HG03342 (cell line): ENCODE measurements around the gene BPIFA1.

Source experiments
- ATAC-seq: cut with Tn5 transposase; IDR thresholded peaks from one replicate; pipeline ENCODE4 v1.9.1; 2021; ENCODE audit warnings: mild to moderate bottlenecking, moderate library complexity; ENCODE audit not compliant: unreplicated experiment

BPIFA1 gene

DNA sequence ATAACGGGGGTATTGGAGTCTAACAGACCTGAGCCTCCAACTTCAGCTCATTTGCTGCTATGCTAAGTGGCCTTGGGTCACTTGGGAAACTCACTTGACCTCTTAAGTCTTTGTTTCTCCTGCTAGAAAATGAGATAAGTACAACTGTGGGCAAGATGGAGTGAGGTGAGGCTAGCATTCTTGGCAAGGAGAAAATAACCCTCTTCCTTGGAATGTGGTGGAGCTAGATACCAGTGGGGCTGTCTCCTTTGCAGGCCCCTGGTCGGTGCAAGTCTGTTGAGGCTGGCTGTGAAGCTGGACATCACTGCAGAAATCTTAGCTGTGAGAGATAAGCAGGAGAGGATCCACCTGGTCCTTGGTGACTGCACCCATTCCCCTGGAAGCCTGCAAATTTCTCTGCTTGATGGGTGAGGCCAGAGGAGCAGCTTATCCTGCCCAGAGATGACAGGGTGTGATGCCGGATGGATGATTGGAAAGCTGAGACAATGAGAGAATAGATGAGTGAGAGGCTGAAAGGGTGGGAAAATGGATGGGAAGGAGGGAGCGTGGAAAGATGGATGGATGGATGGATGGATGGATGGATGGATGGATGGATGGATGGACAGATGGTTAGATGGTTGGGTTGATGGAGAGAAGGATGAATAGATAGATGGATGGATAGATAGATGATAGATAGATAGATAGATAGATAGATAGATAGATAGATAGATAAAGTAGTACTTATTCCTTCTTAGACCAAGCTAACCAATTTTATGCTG is 4.4 kb downstream of the BPIFA1 start:
- no peak for ATAC-seq

DNA sequence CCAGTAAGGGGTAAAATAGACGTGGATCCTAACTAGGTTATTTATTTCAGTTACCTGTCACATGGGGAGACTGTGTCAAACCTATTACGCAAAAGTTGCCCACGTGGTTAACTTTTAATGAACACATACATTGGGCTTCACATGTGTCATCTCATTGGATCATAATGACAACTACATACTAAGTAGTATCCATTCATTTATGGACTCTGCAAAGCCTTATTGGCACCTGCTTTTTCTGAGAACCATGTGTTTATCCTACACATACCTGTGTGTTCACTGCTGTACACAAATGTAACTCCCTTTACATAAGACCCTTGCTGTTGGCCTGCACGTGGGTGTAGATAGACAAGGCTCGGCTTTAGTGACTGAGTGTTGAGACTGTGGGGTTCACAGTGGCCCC is 5.1 kb downstream of the BPIFA1 start:
- ATAC-seq = no peak

DNA sequence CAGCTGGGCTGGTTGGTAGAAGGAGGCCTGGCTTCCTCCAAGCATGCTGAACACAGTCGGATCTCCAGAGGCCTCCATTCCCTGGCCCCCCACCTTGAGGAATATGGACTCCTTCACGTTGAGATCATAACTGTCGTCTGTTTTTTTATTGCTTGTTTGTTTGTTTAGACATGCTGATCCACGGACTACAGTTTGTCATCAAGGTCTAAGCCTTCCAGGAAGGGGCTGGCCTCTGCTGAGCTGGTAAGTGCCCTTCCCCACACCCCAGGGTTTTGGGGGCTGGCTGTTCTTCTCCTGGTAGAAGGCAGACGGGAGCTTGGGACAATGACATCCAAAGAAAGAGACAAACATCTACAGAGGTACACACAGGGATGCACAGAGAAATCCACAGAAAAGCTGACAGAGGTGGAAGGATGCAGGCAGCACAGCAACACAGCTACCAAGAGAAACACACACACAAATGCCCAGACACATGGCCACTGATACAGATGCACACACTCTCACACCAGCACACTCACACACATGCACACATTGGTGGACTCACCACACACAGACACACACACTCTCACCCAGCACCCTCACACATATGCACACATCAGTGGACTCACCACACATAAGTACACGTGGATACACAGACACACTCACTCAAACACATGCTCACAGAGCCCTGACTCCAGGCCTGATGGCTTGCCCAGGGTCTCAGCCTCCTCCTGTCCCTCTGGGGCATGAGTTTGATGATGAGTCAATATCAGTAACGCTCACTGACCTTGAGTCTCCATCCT is 6.7 kb downstream of the BPIFA1 start:
- no peak for ATAC-seq

DNA sequence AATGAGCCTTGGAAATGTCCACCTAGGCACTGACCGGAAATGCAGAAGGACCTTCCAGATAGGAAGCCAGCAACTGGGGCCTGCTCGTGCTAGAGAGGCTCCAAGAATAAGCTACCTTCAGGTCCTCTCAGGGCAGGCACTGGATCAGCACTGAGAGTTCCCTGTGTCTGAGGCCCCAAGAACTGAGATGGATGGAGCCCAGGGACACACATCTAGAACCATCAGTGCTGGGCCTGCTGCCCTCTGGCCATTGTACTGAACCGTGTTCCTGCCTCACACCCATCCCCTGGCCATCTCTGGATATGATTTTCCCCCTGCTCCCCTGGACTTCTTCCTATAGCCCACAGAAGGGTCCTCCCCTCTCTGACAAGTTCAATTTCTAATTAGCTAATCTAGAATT is 10.3 kb downstream of the BPIFA1 start:
- ATAC-seq = no peak

DNA sequence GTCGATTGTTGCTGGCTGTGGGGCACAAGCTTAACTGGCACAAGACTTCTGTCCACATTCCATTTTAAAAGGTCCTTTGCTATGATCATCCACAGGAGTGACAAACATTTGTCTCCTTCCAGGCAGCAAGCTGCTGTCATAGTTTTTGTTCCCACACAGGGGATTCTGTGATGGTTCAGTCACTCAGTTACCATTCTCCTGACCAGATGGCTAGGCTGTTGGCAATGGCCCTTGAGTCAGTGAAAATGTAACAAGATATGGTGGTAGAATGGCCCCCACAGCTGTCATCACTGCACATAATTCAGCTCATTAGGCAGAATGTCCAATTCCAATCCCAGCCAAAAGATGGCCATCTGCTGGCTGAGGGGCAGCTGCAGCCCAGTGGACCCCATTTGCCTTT is 13.7 kb downstream of the BPIFA1 start:
- ATAC-seq = no peak

DNA sequence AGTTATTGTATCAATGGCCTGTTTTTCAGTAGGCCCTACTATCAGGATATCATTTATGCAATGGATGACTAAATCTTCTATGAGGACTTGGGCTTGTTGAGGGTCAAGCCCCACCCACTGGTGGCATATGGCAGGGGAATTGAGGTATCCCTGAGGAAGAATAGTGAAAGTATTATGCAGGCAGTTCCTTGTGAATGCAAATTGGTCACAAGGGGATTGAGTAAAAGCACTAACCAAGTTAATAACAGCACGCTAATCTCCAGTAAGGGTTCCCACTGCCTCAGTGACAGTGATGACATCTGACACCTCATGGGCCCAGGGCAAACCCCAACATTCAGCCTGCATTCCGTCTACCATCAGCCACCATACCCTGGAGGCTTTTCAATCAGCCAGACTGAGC is 14.9 kb downstream of the BPIFA1 start:
- ATAC-seq = no peak

DNA sequence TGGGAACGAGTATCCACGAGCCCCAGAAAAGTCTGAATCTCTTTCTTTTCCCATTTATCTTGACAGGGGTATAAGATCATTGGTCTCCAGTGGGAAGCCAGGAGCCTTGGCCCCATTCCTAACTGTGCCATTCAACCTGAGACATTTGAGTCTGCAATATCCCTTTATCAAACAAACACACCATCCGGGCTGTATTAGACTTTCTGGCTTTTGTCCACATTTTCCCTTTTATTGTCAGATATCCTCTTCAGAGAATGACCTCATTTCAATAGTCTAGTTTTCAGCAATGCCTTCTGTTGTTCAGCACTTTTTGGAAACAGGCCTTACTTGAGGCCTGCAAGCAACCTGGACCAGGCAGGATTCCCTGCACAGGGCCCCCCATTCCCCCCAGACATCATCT is 15.7 kb downstream of the BPIFA1 start:
- ATAC-seq = no peak

DNA sequence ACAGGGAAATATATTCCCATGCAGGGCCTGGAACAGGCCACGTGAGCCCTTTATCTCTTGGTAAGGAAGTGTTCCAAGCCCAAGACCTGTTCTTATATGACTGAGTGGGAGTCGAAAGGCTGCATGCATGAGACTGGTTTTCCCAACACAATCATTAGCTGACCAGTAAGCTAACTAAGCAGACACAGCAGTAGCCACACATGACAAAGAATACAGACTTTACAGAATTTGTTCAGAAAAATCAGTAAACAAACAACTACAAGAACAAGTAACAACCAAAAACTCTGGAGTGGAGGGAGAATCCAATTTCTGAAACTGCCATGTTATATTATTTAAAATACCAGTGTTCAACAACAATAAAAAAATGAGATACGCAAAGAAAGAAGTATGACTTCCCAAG is 16.7 kb downstream of the BPIFA1 start:
- ATAC-seq = no peak

DNA sequence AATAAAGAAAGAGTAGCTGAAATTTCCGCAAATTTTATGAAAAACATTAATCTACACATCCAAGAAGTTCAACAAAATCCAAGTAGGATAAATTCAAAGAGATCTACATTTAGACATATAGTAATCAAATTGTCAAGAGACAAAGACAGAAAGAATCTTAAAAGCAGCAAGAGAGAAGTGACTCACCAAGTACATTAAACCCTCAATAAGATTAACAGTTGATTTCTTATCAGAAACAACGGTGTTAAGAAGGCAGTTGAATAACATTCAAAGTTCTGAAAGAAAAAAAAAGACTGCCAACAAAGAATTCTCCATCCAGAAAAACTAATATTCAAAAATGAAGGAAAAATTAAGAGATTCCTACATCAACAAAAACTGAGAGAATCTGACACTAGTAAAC is 19.2 kb downstream of the BPIFA1 start:
- no peak for ATAC-seq

DNA sequence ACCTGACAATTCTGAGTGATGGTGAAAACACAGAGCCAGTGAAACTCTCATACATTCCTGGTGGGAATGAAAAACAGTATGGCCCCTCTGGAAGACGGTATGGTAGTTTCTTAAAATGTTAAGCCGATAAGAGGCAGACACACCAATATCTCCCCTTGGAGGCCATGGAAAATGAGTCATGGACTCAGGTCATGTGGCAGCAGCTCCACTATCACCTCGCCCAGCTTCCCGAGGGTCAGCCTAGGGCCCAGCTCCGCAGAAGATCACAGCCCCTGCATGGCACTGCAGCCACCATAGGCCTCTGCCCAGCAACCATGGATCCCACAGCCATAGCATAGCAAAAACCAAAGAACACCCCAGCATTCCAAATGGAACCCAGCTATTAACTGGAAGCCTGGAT is 21.4 kb downstream of the BPIFA1 start:
- no peak for ATAC-seq

DNA sequence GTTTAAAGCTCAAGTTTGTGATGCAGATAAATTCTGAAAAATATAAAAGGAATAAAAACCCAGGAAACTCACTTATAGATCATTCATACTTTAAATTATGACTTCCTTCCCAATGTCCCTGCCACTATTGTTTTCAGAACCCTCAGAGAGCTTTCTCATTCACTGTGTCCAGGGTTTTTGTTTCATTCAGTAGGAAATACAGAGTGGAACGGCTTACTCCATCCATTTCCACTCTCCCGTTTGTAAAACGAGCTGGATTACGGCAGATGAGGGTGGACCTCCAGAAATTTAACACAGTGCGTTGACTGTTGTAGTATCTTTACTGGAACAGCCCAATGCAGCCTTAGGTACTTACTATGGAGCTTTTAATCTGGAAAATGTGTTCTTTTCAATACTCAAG is 23.6 kb downstream of the BPIFA1 start:
- no peak for ATAC-seq

DNA sequence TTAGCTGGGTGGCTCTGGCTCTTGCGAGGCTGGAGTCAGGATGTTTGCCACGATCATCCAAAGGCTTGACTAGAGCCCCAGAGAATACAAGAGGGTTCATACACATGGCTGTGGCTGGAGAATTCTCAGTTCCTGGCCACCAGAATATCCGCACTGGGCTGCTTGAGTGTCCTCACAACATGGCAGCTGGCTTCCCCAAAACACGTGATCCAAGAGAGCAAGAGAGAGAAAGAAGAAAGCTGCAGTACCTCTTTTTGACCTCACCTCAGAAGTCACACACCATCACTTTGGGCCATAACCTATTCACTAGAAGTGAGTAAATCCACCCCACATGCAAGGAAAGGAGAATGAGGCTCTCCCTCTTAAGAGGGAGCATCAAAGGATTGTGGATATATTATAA is 25.7 kb downstream of the BPIFA1 start:
- no peak for ATAC-seq

DNA sequence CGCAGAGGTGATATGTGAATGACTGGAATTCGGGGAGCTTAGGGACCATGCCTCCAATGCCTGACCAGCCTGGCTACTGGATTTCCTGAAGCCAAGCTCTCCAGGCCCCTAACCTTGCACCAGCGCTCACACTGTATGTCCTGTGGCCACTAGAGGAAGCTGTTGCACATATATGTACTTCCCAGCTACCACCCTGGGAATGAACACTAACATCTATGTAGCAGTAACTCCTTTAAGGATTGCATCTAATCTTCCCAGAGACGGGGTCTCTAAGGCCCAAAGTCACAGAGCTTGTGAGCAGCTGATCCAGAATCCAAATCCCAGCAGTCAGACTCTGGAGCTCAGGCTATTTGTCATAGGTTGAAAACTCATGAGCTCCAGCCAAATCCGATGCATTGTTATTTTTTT is 26.9 kb downstream of the BPIFA1 start:
- no peak for ATAC-seq

DNA sequence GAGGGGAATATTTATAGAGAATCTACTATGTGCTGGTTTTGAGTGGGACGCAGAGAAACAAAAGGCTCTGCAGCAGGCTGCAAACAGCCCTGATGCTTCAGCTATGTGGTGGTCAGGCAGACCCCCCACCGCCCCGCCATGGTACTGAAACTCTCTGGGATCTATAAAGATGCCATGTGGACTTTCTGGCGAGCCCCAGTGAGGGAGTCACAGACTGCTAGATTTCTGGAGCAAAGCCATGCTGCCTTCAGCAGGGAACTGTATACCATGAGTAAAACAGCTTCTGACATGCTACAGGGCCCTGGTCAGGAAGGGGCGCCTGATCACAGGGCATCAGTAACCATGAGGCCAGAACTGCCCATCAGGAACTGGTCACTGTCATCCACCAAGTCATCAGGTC is 28.0 kb downstream of the BPIFA1 start:
- ATAC-seq = no peak

DNA sequence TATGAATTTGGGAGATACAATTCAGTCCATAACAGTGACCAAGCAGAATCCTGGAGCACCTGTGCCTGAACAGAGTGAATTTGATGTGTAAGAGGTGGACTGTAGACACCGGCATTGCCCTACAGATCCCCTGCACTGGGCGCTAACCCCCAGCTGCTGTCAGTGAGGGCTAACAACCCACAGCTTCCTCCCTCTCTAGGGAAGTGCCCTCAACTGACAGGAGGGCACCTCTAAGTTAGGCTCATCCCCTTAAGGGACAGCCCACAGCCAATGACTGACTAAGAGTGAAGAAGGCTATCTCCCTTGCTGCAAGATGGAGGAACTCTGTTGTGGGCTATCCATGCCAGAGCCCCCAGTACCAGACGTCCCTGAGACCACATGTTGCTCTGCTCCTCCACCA is 31.9 kb downstream of the BPIFA1 start:
- no peak for ATAC-seq

DNA sequence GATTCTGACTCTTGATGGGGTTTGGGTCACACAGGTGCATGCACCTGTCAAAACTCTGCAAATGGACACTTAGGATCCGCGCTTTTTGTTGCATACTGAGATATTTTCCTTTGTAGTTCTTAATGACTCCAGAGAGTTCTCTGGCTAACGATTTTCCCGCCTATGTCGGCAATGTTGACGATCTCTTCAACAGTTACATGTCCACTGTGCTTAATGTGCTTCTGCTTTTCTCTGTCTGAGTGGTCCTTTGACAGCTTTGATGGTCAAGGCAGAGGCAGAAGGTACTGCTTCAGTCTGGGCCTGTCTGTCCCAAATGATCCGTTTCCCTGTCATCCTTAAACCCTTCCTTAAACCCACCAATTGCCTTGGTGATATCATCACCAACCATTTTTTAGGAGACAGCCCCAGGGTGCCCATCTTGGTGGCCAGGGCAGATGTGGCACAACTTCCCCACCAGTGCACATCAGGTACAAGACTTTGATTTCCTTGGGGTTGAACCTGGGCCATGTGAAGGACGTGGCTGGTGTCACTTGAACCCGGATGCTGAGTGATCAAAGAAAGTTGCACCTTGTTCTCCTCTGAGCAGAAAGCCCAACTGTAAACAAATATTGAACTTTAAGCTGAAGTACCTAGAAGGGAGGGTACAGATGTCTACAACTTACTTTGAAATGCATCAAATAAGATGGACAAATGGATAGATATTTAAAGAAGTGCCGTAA is 36.5 kb downstream of the BPIFA1 start:
- ATAC-seq = no peak

DNA sequence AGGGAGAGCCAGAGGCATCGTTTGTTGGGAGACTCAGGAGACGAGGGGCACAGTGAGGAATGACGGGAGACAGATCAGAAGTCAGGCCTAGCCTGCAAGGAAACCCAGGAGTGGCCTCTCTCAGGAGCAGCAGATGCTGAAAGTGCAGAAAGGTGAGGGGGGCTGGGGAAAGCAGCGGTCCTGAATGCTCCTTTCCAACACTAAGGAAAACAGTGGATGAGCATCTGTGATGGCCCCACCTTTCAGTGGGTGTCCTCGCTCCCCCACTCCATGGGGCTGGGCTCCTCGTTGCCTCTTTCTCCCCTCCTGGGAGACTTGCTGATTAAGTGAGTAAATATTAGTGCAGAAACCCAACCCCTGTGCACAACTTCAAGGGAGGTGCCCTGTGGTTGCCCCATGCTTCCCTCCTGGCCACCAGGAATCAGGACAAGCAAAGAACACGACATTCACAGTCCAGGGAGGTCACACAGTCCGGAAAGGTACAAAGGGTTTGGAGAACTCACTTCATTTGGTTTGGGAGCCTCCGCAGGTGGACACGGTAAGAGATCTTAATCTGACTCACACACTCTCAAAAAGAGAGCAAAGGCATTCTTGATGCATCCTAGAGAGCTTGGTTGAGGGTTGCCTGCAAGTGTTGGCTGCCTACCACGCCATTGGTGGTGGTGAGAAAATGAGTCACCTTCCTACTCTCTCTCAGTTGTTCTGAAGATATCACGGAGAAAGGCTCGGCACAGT is 37.5 kb downstream of the BPIFA1 start:
- no peak for ATAC-seq

DNA sequence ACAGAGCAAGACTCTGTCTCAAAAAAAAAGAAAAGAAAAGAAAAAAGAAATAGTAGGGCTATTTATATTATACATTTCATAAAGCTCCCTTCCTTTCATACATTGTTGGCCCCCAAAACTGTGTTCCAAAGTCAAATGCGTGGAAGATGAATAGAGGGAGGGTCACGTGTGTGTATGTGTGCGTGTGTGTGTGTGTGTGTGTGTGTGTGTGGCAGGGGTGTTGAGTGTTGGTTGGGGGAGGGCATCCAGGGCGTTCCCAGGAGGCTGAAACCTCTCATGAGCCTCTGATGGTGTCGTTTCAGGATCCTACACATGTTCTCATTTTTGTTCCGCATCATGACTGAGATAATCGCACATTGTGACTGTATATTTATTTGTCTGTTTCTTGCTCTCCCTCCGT is 39.4 kb downstream of the BPIFA1 start:
- no peak for ATAC-seq

DNA sequence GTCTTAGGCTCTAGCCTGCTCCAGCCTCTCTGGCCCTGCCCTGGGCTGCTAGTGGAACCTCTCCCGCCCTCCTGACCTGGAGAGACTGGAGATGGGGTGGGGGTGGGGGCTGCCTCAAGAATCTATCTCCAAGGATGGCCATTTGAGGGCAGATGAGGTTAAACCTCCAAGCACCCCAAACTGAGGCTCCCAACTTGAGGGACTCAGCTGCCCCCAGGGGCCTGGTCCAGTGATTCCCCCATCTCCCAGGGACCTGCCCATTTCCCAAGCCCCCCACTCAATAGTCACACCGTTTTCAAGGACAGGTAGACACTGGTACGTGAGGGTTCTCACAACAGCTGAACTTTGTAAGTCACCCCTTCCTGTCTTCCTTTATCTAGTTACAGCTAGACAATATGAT is 40.1 kb downstream of the BPIFA1 start:
- no peak for ATAC-seq

DNA sequence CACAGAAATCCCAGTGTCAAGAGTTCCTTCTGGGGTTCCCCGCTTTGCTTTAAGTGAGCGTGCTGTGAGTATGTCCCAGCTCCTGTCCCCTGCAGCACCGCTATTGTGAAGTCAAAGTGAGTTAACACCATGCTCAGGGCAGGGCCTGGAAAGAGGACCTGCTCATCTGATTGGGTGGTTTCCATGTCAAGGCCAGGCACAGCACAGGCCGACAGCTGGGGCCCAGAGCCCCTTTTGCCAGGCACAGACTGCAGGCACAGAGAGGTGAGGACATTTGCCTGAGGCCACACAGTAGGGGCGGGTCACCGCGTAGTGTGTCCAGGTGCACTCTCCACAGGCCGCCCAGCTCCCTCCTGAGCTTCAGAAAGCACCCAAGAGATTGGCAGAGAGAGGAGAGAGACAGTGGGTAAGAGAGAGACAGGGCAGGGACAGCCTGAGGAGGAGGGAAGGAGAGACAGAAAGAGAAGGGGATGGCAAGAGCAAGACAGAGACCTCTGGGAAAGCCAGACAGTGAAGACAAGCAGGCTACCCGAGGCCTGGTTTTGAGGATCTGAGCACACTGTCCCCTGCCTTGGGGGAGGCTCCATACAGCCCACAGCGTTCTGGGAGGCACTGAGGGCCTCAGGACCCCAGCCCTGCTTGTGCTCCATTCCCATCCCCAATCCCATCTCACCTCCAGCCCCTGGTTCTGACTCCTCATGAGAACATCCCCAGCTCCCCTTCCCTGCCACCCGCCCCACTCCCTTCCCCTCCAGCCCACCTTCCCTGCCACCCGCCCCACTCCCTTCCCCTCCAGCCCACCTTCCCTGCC is 40.7 kb downstream of the BPIFA1 start:
- no peak for ATAC-seq
